NT2/D1 (cell line): ENCODE results near the gene XCL2.

Source experiments
- YY1 ChIP-seq: IDR thresholded peaks from 2 replicates; pipeline ENCODE4 v1.6.1; 2011; ENCODE audit not compliant: insufficient read length, insufficient read depth
- ZNF274 ChIP-seq: IDR thresholded peaks from 2 replicates; pipeline ENCODE4 v1.6.1; 2011; ENCODE audit warnings: mild to moderate bottlenecking, low read depth, low read length

DNA sequence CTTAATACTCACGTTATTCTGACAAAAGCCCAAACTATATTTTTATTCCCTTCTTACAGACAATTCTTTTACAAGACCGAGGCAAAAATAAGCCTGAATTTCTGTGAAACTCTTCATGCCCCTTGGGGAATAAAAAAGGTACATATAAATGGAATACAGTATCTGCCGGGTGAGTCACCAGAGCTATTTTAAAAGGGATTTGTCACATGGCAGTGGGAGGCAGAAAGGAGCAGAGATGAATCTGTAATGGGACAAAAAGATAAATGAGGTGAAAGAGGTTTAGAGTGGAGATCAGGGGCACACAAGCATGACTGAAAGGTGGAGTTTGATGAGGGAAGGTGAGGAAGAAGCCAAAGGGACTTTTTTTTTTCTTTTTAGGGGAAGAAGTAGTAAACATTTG is 41.4 kb upstream of the XCL2 start:
- no peak for TF ChIP-seq ZNF274
- no peak for TF ChIP-seq YY1
